Upper lobe of left lung (tissue), 6 donors: ENCODE measurements around the gene EFCAB8. TPM values are rescaled to one million over a fixed set of nuclear protein-coding genes. Genes with fewer than 3 reads are reported as not detected.

Experiments used
- ATAC-seq, 2 donors: fragments of 200-7000 bp; cut with Tn5 transposase; one replicate each; pipeline ENCODE4 v1.9.1; 2022; ENCODE audit warnings: mild to moderate bottlenecking in 2 of 2, moderate library complexity in 2 of 2; ENCODE audit not compliant: low FRiP score in 2 of 2
- DNase-seq, 2 donors: peaks; one replicate each; pipeline ENCODE4 v3.0.0-alpha.2; 2019 to 2020
- H3K27ac ChIP-seq, 4 donors: fragments of 200-600 bp; sonication (generic); one replicate each; pipeline ENCODE4 v1.5.1; 2016 to 2019
- H3K27me3 ChIP-seq, 4 donors: fragments of 200-600 bp; sonication (generic); one replicate each; pipeline ENCODE4 v1.5.1; 2017 to 2019
- H3K36me3 ChIP-seq, 4 donors: fragments of 200-600 bp; sonication (generic); one replicate each; pipeline ENCODE4 v1.5.1; 2016 to 2019
- H3K4me1 ChIP-seq, 4 donors: fragments of 200-600 bp; sonication (generic); one replicate each; pipeline ENCODE4 v1.5.1; 2018 to 2019
- H3K4me3 ChIP-seq, 4 donors: fragments of 200-600 bp; sonication (generic); one replicate each; pipeline ENCODE4 v1.5.1; 2017 to 2019; ENCODE audit warnings: mild to moderate bottlenecking in 2 of 4, moderate library complexity in 1 of 4
- H3K9me3 ChIP-seq, 4 donors: fragments of 200-600 bp; sonication (generic); one replicate each; pipeline ENCODE4 v1.5.1; 2018 to 2019
- CTCF ChIP-seq, 6 experiments: fragments of 450-650 bp in 4 of 6; fragments of 200-600 bp in 2 of 6; sonication (generic) in 2 of 6; IDR thresholded peaks; one replicate each; pipeline ENCODE4 v1.5.1; 2016 to 2019; ENCODE audit warnings: antibody characterized with exemption in 6 of 6
- EP300 ChIP-seq, 4 donors: sonication (generic); formaldehyde crosslinking; IDR thresholded peaks; one replicate each; pipeline ENCODE4 v1.5.1; 2017; ENCODE audit warnings: antibody characterized with exemption in 4 of 4, control low read depth in 2 of 4
- POLR2A ChIP-seq, 4 donors: fragments of 450-650 bp; IDR thresholded peaks; one replicate each; pipeline ENCODE4 v1.5.1; 2016 to 2017; ENCODE audit warnings: antibody characterized with exemption in 4 of 4, mild to moderate bottlenecking in 2 of 4
- POLR2AphosphoS5 ChIP-seq, 2 donors: sonication (generic); formaldehyde crosslinking; IDR thresholded peaks; one replicate each; pipeline ENCODE4 v1.5.1; 2017; ENCODE audit warnings: antibody characterized with exemption in 2 of 2
- WGBS, 2 donors: methylation state at CpG; one replicate each; pipeline ENCODE4 v1.1.5; 2017 to 2018; 5-methylcytosine and 5-hydroxymethylcytosine counted together
- total RNA-seq, 6 donors: library from RNA; depleted of rRNA in 4 of 6; stranded (reverse); fragments of >200 nt in 4 of 6; gene quantifications; one replicate each; pipeline versions ENCODE4 v1.1.0 to v1.2.1, GENCODE V29; 2016 to 2021
- donor health status: DM: no; HTN: no; CAD: no; lungs with moderate emphysema.
- donor health status: DM: no; HTN: yes; CAD: no; lungs with severe emphysema.

EFCAB8 gene
- total RNA-seq, 6 donors from 2014 or later: 0.10 to 3.3 (median 0.67) TPM

GRCh38 chr20:33009214-33010132 is 150.8 kb downstream of the EFCAB8 start:
- Histone ChIP-seq H3K27ac (no peak overlapping the region), H3K27me3 (no peaks in the 10 kb centered on the region), H3K9me3 (peaks cover 0 to 3% (median 0%) of the 10 kb centered on the region in 4 donors), H3K36me3 (no peaks in the 10 kb centered on the region), H3K4me3 (no peak overlapping the region), H3K4me1 (peaks cover 0 to 2% (median 0%) of the 10 kb centered on the region in 4 donors)
- TF ChIP-seq EP300 (IDR thresholded peaks at IDR 0.05): no peak
- no peak for TF ChIP-seq CTCF (IDR thresholded peaks at IDR 0.05)
- TF ChIP-seq POLR2A (IDR thresholded peaks at IDR 0.05): no peak
- no peak for TF ChIP-seq POLR2AphosphoS5 (IDR thresholded peaks at IDR 0.05)
- ATAC-seq (no peak), DNase-seq (peak in 1 of 2 donors; percentile 74)
- WGBS, 2 donors: 60 to 80% methylated on average over 9 to 19 of the region's 19 CpGs

GRCh38 chr20:33010133-33010504 is 151.4 kb downstream of the EFCAB8 start:
- H3K27me3 ChIP-seq: no peaks in the 10 kb centered on the region
- TF ChIP-seq POLR2AphosphoS5 (IDR thresholded peaks at IDR 0.05): no peak
- TF ChIP-seq POLR2A (IDR thresholded peaks at IDR 0.05): no peak
- TF ChIP-seq CTCF (IDR thresholded peaks at IDR 0.05): no peak
- TF ChIP-seq EP300 (IDR thresholded peaks at IDR 0.05): no peak
- no peaks in the 10 kb centered on the region for H3K36me3 ChIP-seq
- ATAC-seq (no peak), DNase-seq (no peak)
- 56 to 83% methylated on average over 5 of the region's 5 CpGs for WGBS, 2 donors
- H3K27ac ChIP-seq: no peak overlapping the region
- H3K4me3 ChIP-seq: no peak overlapping the region
- peaks cover 0 to 1% (median 0%) of the 10 kb centered on the region in 4 donors for H3K9me3 ChIP-seq
- peaks cover 0 to 2% (median 0%) of the 10 kb centered on the region in 4 donors for H3K4me1 ChIP-seq

GRCh38 chr20:33010674-33011449 is 152.1 kb downstream of the EFCAB8 start:
- no peaks in the 10 kb centered on the region for H3K36me3 ChIP-seq
- H3K4me1 ChIP-seq: peaks cover 0 to 2% (median 0%) of the 10 kb centered on the region in 4 donors
- H3K9me3 ChIP-seq: no peaks in the 10 kb centered on the region
- DNase-seq: no peak
- no peak overlapping the region for H3K4me3 ChIP-seq
- no peak overlapping the region for H3K27ac ChIP-seq
- WGBS, 2 donors: 82 to 84% methylated on average over 5 to 8 of the region's 8 CpGs
- TF ChIP-seq CTCF (IDR thresholded peaks at IDR 0.05) (no peak), POLR2A (IDR thresholded peaks at IDR 0.05) (no peak), POLR2AphosphoS5 (IDR thresholded peaks at IDR 0.05) (no peak), EP300 (IDR thresholded peaks at IDR 0.05) (no peak)
- ATAC-seq: no peak
- H3K27me3 ChIP-seq: no peaks in the 10 kb centered on the region

Other genes starting within 250 kb of the EFCAB8 start
- under 1 TPM in 2 of 6 donors, not detected in 4; 0.20 to 0.22 TPM for gene C20orf203, start 185.0 kb upstream of the EFCAB8 start, total RNA-seq
- gene COMMD7, start 115.5 kb upstream of the EFCAB8 start, total RNA-seq: 10 to 100 TPM; 22.4 to 37.4 (median 27.3) TPM
- gene DNMT3B, start 96.5 kb upstream of the EFCAB8 start, total RNA-seq: 1 to 10 TPM in 4 of 6 donors, under 1 TPM in 1, not detected in 1; 0.76 to 2.1 (median 1.7) TPM
- 10 to 100 TPM; 36.2 to 94.2 (median 77.9) TPM for gene MAPRE1, start 39.0 kb upstream of the EFCAB8 start, total RNA-seq
- gene SUN5, start 145.5 kb downstream of the EFCAB8 start, total RNA-seq: not detected
- gene BPIFB2, start 148.8 kb downstream of the EFCAB8 start, total RNA-seq: 1 to 10 TPM in 1 of 6 donors, under 1 TPM in 2, not detected in 3; 0.23 to 3.1 (median 0.27) TPM
- not detected for gene BPIFB6, start 172.7 kb downstream of the EFCAB8 start, total RNA-seq
- not detected for gene BPIFB3, start 195.0 kb downstream of the EFCAB8 start, total RNA-seq
- gene BPIFB4, start 220.7 kb downstream of the EFCAB8 start, total RNA-seq: not detected